Transverse colon (tissue), 4 donors: ENCODE data around the gene LRRC7. TPM values are rescaled to one million over a fixed set of nuclear protein-coding genes. Genes with fewer than 3 reads are reported as not detected.

Source experiments
- DNase-seq: peaks from one replicate; pipeline ENCODE4 v3.0.0-alpha.2; 2019
- H3K27ac ChIP-seq, 4 donors: fragments of 200-600 bp; sonication (generic); 2 replicates each; pipeline ENCODE4 v1.5.1; 2016 to 2018; ENCODE audit warnings: inconsistent platforms in 4 of 4
- H3K27me3 ChIP-seq: fragments of 200-600 bp; sonication (generic); 2 replicates; pipeline ENCODE4 v1.5.1; 2017; ENCODE audit warnings: inconsistent platforms
- H3K36me3 ChIP-seq, 4 donors: fragments of 200-600 bp; sonication (generic); 2 replicates each; pipeline ENCODE4 v1.5.1; 2017 to 2019; ENCODE audit warnings: inconsistent platforms in 4 of 4
- H3K4me1 ChIP-seq, 4 donors: fragments of 200-600 bp; sonication (generic); 2 replicates each; pipeline ENCODE4 v1.5.1; 2017 to 2020; ENCODE audit warnings: inconsistent platforms in 4 of 4
- H3K4me3 ChIP-seq, 4 donors: fragments of 200-600 bp; sonication (generic); 1 replicate in 1 of 4; 2 replicates in 3 of 4; pipeline versions ENCODE4 v1.5.1 to v1.6.1; 2017 to 2019; ENCODE audit warnings: inconsistent platforms in 4 of 4
- H3K9me3 ChIP-seq, 2 donors: fragments of 200-600 bp; sonication (generic); 2 replicates each; pipeline ENCODE4 v1.5.1; 2017 to 2019; ENCODE audit warnings: inconsistent platforms in 2 of 2
- EP300 ChIP-seq: sonication (generic); formaldehyde crosslinking; IDR thresholded peaks from one replicate; pipeline ENCODE4 v1.6.1; 2017; ENCODE audit warnings: antibody characterized with exemption, low read depth
- POLR2A ChIP-seq: fragments of 450-650 bp; IDR thresholded peaks from one replicate; pipeline ENCODE4 v1.6.1; 2016; ENCODE audit warnings: antibody characterized with exemption, mild to moderate bottlenecking, moderate library complexity
- POLR2AphosphoS5 ChIP-seq, 3 donors: sonication (generic); formaldehyde crosslinking; IDR thresholded peaks; one replicate each; pipeline ENCODE4 v1.6.1; 2016; ENCODE audit warnings: antibody characterized with exemption in 3 of 3
- WGBS, 2 donors: methylation state at CpG; one replicate each; pipeline ENCODE4 v1.1.5; 2018; ENCODE audit warnings: low coverage in 1 of 2; 5-methylcytosine and 5-hydroxymethylcytosine counted together
- in situ Hi-C, 4 donors: fragments of 200-750 bp; cut with MboI; loops; one replicate each; pipeline versions ENCODE4 v1.15.0 to v1.15.1; 2017; ENCODE audit warnings: low sequenced_read_pairs in 3 of 4, low pct_ligation_motif_present in 1 of 4, low pct_unique_long_range_greater_than_20kb in 1 of 4
- intact Hi-C: fragments of 100-400 bp; cut with DNase I; formaldehyde crosslinking; loops from one replicate; pipeline ENCODE4 v1.15.1; 2023; ENCODE audit warnings: low total_unique reads
- total RNA-seq, 4 donors: library from RNA; depleted of rRNA; stranded (reverse); fragments of >200 nt; gene quantifications; one replicate each; pipeline ENCODE4 v1.1.0, GENCODE V29; 2016
- TF ChIP-seq, protein P1 (sequence below), 5 experiments: fragments of 200-600 bp in 3 of 5; fragments of 450-650 bp in 2 of 5; sonication (generic) in 3 of 5; IDR thresholded peaks; 1 replicate in 2 of 5; 2 replicates in 3 of 5; pipeline ENCODE4 v1.5.1; 2016 to 2017; ENCODE audit warnings: antibody characterized with exemption in 5 of 5, inconsistent platforms in 3 of 5, mild to moderate bottlenecking in 2 of 5, moderate library complexity in 1 of 5

The LRRC7 gene
- total RNA-seq, 4 donors from 2014 or later, result 0.32 to 1.1 TPM; not detected in 2

DNA sequence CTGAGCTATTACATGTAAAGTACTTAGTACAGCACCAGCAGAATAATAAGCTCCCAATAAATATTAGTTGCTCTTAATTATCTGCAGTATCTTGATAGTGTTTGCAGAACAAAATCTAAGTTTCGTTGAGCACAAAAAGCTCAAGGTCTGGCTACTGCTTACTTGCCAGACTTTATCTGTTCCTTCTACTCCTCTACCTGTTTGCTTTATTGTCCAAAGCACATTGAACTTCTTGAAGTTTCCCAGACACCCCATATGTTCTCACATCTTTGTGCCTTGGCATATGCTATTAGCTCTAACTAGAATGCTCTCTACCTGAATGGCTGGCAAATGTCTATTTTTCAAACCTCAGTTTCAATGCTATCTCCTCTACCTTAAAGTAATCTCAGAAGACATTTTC lies 582.7 kb downstream of the LRRC7 start:
- no peak overlapping the region for H3K27ac ChIP-seq
- TF ChIP-seq, protein P1, sequence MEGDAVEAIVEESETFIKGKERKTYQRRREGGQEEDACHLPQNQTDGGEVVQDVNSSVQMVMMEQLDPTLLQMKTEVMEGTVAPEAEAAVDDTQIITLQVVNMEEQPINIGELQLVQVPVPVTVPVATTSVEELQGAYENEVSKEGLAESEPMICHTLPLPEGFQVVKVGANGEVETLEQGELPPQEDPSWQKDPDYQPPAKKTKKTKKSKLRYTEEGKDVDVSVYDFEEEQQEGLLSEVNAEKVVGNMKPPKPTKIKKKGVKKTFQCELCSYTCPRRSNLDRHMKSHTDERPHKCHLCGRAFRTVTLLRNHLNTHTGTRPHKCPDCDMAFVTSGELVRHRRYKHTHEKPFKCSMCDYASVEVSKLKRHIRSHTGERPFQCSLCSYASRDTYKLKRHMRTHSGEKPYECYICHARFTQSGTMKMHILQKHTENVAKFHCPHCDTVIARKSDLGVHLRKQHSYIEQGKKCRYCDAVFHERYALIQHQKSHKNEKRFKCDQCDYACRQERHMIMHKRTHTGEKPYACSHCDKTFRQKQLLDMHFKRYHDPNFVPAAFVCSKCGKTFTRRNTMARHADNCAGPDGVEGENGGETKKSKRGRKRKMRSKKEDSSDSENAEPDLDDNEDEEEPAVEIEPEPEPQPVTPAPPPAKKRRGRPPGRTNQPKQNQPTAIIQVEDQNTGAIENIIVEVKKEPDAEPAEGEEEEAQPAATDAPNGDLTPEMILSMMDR (IDR thresholded peaks at IDR 0.05), result no peak
- TF ChIP-seq EP300 (no peak), POLR2AphosphoS5 (IDR thresholded peaks at IDR 0.05) (no peak), POLR2A (no peak)
- no peaks in the 10 kb centered on the region for H3K9me3 ChIP-seq
- in situ Hi-C loops, result no loop called here
- WGBS, 2 donors, result 87 to 100% methylated on average over 1 of the region's 1 CpG
- no peaks in the 10 kb centered on the region for H3K27me3 ChIP-seq
- DNase-seq, result no peak
- H3K4me3 ChIP-seq, result no peak overlapping the region
- H3K4me1 ChIP-seq, result no peaks in the 10 kb centered on the region
- peaks cover 0 to 9% (median 0%) of the 10 kb centered on the region in 4 donors for H3K36me3 ChIP-seq
- intact Hi-C loops, result no loop called here

- Histone ChIP-seq H3K36me3 (peaks cover 0 to 4% (median 0%) of the 10 kb centered on the region in 4 donors), H3K9me3 (no peaks in the 10 kb centered on the region), H3K4me3 (no peak overlapping the region), H3K4me1 (no peaks in the 10 kb centered on the region), H3K27ac (no peak overlapping the region), H3K27me3 (no peaks in the 10 kb centered on the region)
- in situ Hi-C loops, result no loop called here
- intact Hi-C loops, result no loop called here
- TF ChIP-seq POLR2A (no peak), EP300 (no peak), POLR2AphosphoS5 (IDR thresholded peaks at IDR 0.05) (no peak)
- TF ChIP-seq, protein P1 (IDR thresholded peaks at IDR 0.05), result no peak
- 96 to 100% methylated on average over 3 of the region's 3 CpGs for WGBS, 2 donors
- no peak for DNase-seq
Measured at GRCh38 chr1:70153739-70154138, 586.0 kb downstream of the LRRC7 start.

DNA sequence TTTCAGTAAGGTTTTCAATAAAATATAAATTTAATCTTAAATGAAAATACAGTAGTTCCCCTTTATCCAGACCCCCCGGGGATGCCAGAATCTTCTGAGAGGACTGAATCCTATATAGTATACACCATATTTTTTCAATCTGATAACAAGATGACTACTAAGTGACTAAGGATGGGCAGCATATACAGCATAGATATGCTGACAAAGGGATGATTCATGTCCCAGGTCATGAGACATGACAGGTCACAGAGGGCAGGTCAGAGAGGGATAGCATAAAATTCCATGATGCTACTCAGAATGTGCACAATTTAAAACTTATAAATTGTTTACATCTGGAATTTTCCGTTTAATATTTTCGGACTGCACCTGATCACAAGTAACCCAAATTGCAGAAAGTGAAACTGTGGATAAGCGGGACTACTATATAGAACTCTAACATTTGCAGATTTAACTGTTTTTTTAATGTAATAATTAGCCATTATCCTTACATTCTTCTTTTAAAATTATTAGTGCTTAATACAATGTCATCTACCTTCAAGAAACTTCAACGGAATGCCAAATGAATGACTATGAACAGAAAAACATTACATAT lies 588.9 kb downstream of the LRRC7 start:
- no peak for DNase-seq
- no peaks in the 10 kb centered on the region for H3K4me1 ChIP-seq
- no peak overlapping the region for H3K4me3 ChIP-seq
- no peaks in the 10 kb centered on the region for H3K27me3 ChIP-seq
- in situ Hi-C loops, result no loop called here
- no peak overlapping the region for H3K27ac ChIP-seq
- H3K9me3 ChIP-seq, result no peaks in the 10 kb centered on the region
- intact Hi-C loops, result no loop called here
- H3K36me3 ChIP-seq, result no peaks in the 10 kb centered on the region
- no peak for TF ChIP-seq POLR2A
- TF ChIP-seq, protein P1 (IDR thresholded peaks at IDR 0.05), result no peak
- no peak for TF ChIP-seq EP300
- no peak for TF ChIP-seq POLR2AphosphoS5 (IDR thresholded peaks at IDR 0.05)
- 94% methylated on average over 5 of the region's 5 CpGs for WGBS, 2 donors

GRCh38 chr1:70164350-70164749 lies 596.6 kb downstream of the LRRC7 start:
- intact Hi-C loops (no loop called here), in situ Hi-C loops (no loop called here)
- Histone ChIP-seq H3K27me3 (no peaks in the 10 kb centered on the region), H3K4me3 (no peak overlapping the region), H3K36me3 (no peaks in the 10 kb centered on the region), H3K27ac (no peak overlapping the region), H3K4me1 (no peaks in the 10 kb centered on the region), H3K9me3 (no peaks in the 10 kb centered on the region)
- no peak for DNase-seq
- WGBS, 2 donors, result 88 to 95% methylated on average over 4 of the region's 4 CpGs
- TF ChIP-seq POLR2AphosphoS5 (IDR thresholded peaks at IDR 0.05) (no peak), EP300 (no peak), POLR2A (no peak)
- TF ChIP-seq, protein P1 (IDR thresholded peaks at IDR 0.05), result no peak
